HT-29 (cell line): ENCODE data around the gene FLRT1. TPM values are rescaled to one million over a fixed set of nuclear protein-coding genes. Genes with fewer than 3 reads are reported as not detected.
"Not testable (repeated sequence)": the region's sequence is repeated elsewhere in the genome, so short reads cannot be mapped to it uniquely, and the experiment has no call there.

Experiments
- DNase-seq: peaks from one replicate; pipeline ENCODE4 v3.0.0-alpha.2; 2015; ENCODE audit warnings: low spot score
- total RNA-seq: library from RNA; depleted of rRNA; stranded (reverse); fragments of >200 nt; shearing (Covaris generic); gene quantifications from 2 replicates; pipeline ENCODE4 v1.2.3, GENCODE V29; 2014

The FLRT1 gene
- total RNA-seq, 1 experiment from 2014 or later, result 0.15 TPM

DNA sequence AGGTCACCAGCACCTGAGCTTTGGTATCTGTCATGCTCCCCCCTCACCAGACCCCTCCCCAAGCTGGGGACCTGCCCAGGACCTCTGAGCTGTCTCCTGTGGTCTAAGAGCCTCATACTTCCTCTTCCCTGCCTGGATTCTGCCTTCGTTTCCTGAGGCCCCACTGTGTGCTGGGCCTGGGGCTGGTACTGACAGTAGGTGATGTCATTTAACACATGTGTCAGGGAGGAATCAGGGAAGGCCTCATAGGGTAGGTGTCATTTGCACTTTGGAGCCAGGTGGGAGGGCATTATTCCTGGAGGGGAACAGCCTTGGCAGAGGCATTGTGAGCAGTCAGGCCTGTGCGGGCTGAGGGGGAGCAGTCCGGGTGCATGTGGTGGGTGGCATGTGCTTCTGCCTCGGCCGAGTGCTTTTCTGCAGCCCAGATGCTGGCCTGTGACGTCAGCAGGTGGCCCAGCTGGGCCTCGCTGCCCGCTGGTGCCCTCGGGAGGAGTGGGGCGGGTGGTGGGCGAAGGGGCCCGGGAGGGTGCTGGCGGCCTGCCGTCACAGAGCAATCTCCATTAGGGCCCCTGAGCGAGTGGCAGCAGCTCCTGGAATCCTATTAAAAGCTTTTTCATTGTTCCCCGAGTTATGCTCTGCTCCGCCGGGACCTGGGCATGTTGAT, 9.1 kb downstream of the FLRT1 start:
- DNase-seq, result no peak

DNA sequence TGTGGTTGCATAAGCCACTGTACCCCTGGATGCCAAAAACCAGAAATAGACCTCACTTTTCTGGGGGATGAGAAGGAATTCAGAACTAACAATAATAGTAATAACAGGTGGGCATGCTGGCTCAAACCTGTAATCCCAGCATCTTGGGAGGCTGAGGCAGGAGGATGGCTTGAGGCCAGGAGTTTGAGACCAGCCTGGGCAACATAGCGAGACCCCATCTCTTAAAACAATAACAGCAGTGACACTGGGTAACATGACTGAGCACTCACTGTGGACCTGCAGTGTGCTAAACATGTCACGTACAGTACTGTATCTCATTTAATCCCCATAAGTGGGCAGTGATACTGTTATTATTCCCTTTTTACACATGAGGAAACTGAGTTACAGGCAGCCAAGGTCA, 10.0 kb downstream of the FLRT1 start:
- no peak for DNase-seq

DNA sequence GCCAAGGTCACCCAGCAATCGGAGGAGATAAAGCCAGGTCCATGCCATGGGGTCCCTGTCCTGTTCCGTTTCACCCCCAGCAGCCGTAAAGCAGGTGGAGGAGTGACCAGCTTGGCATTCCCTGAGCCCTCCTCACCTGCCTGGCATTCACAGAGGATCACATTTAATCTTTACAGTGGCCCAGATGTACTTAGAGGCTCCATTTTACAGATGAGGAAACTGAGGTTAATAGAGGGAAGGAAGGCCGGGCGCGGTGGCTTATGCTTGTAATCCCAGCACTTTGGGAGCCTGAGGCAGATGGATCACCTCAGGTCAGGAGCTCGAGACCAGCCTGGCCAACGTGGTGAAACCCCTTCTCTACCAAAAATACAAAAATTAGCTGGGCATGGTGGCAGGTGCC, 11.6 kb downstream of the FLRT1 start:
- DNase-seq, result not testable (repeated sequence)

DNA sequence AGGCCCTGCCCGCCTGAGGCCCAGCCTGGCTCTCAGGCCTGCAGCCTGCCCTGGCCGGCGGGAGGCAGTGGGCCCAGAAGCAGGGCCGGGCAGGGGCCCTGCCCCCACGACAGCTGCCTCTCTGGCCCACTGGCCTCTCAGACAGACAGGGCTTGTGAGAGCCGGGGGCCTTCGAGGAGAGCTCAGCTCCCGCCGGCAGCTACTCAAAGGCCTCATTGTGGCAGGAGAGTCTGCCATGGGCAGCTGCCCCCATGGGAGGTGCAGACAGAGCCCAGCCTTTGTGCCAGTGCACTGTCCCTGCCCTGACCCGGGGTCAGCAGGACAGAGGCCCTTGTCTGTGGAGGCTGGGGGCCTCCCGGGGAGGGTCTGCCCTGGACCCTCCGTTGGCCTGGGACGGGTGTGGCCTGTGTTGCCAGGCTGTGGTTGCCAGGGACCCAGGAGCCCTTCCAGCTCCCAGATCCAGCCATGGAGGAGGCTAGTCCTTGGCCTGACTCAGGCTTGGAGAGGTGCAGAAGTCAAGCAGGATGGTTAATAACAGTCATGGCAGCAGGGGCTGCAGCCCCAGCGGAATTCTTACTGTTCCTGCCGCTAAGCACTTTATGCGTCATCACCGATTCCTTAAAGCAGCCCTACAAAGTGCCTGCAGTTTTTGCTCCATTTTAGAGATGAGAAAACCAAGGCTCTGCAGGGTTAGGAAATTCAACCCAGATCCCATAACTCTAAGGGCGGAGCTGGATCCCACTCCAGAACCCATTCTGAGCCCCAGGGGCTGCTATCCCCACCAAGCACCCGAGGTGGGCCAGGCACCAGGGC, 12.5 kb downstream of the FLRT1 start:
- DNase-seq, result no peak

DNA sequence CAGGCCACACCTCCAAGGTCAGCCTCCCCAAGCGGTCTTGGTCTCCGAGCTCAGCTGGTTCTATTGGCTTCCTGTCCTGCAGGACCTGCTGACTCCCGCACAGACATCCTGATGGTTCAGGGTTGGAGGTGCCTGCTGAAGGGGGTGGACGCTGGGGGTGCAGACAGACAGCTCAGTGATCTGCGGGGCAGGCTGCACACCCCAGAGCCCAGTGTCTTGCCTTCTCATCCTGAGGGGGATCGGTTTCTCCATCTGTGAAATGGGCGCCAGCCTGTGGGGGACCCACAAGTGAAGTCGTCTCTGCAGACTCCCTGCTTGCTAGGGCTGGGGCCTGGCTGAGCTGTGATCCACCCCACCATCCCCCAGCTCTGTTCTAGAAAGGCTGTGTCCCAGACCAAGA, 13.8 kb downstream of the FLRT1 start:
- no peak for DNase-seq

DNA sequence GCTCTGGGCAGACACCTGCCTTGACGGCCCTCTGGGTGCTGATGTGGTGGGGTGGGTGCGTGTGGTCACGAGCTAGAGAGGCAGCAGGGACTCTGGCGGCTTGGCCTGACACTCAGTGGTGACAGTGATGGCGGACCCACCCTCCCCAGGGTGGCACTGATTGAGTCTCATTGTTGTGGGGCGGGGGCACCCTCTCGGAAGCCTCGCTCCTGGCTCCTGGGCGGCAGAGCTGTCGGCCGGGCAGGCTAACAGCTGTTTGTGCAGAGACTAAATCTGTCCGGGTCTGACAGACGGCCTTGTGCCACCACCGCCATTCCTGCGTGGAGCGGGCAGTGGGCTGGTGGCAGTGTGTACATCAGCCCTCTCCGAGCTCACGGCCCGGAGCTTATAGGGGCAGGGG, 15.6 kb downstream of the FLRT1 start:
- DNase-seq, result no peak

DNA sequence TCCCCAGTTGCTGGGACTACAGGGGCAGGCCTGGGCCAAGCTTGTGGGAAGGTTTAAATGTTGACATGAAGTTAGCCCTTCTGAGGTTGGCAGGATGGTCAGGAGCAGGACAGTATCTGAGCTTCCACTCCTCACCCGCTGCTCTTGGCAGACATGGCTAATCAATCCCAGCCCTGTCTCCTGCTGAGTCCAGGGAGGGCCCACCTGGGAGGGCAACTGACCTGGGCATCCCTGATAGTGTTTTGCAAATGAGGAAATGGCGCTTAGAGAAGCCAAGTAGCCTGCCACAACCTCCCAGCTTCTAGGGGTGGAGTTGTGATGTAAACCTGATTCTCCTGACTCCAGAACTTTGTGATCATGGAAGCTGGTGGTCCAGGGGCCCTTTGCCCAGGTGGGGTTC, 16.7 kb downstream of the FLRT1 start:
- no peak for DNase-seq

DNA sequence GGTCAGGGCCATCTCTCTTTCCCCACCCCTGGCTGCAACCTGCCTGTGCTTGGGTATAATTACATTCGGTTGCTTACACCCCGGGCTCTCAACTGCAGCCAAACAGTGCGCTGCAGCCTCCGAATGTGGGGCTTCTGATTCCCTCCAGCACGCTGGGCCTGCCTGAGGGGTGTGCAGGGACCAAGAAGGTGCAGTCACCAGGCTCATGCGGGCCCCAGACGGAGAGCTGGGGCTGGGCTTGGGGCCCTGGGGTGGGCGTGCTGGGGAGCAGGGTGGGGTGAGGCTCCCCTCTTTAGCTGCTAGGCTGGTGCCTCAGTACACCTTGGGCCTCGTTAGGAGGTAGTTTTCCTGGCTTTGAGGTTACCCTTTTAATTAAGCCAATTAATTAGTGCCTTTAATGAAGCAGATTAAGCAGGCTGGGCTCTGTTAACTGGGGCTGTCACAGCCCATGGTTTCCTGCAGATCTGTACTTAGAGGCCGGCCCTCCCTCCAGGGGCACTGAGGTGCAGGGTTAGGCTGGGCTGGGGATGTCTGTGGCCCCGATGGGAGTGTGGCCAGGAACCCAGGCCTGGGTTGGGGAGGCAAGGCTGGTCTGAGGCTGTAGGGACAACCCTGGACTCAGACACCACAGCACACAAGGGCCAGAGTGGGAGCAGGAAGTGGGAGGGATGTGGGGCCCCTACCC, 17.3 kb downstream of the FLRT1 start:
- no peak for DNase-seq

DNA sequence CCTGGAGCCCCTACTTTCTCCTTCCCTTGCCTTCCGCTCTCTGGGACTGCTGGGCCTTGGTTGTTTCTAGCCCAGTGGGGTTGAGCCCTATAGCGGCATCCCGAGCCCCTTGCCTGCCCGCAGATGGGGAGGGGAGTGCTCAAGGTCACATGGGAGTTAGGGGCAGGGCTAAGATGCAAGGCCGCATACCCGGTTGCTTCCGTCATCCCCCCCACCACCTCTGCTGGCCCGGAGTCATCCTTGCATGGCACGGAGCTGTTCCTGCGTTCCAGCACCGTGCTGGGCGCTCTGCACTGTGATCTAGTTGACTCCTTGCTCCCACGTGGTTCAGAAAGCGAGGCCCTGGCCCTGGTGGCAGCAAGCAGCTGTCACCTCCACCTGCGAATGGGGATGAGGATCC, 18.0 kb downstream of the FLRT1 start:
- no peak for DNase-seq

DNA sequence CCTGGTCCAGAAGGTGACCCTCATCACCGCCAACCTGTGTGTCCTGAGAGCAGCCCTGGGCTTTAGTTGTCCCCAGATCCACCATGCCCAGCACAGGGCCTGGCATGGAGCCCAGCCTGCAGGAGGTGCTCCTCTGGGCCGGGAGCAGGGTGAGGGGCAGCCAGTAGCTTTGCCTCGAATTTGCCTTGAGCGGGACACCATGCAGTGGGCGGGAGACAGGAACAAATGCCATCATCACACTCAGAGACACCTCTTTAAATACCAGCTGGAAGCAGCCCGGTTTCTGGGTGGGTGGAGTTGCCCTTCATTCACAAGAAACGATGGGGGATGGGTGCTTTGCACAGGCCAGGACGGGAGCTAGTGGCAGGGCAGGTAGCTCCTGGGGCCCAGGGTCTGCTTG, 19.3 kb downstream of the FLRT1 start:
- DNase-seq, result no peak

DNA sequence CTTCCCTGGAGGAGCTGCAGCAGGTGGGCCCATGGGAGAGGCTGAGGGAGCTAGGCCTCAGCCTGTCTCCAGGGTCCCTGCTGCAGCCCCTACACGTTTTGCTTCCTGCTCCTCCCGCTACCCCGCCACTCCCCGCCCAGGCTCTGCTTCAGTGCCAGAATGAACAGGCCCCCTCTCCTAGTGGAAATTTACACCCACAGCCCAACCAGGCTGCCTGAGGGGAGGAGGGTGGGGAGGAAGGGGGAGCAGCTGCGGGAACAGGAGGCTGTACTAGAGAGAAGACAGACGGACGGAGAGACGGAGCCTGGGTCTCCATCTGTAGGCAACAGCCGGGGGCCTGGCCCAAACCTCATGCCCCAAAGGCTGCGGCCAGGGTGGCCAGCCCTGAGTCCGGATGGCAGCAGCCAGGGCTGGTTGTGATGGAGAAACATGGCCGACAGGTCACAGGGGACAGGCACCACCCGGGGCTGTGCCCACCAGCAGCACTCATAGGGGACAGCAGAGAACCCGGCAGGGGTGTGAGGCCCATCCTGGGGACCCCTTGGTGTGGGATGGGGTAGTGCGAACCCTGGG, 20.6 kb downstream of the FLRT1 start:
- no peak for DNase-seq

DNA sequence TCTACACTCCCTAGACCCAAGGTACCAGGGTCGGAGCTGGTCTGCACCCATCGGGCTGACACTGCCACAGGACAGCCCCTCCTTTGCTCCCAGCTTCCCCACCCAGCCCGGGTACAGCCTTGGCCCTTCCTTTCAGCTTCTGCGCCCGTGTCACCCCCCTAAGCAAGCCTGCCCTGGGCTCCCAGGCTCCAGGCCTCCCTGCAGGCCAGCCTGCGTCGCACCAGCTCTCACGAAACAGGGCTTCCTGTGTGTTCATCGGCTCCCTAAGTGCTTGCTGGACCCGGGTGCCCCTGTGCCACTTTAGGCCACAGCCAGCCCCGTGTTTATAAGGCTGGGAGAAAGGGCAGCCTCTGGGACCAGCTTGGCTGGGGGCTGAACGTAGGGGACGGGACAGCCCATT, 21.1 kb downstream of the FLRT1 start:
- no peak for DNase-seq

DNA sequence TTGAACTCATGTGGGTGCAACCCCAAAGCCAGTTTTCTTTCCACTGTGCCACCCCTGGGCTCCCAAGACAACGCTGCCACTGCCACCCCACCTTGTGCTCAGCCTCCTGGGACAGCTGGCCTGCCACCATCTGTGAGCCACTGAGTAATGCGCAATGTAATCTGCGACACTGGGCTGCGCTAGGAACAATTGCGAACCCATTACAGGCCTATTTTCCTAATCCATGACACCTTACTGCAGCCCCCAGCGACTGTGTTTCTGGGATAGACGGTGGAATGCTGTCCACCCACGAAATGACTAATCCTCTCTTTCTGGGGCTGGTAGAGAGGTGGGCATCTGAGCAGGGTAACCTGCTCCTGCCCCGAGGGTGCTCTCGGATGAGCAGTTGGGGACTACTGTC, 22.2 kb downstream of the FLRT1 start:
- DNase-seq, result no peak

DNA sequence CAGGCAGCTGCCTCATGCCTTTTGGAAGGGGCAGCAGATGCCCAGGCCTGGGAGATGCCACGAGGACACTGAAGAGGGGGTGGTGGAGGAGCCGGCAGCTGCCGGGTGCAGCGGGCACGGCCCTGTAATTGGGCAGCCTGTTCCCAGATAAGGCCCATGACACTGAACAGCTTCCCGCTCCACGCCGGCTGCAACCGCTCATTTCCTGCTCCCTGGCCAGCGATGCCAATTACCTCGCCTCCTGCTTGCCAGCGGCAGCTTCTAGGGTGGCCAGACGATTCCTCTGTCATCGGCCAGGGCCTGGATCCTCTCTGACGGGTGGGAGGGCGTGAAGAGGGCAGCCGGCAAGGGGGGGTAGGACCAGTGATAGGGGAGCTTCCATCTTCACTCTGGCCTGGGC, 22.8 kb downstream of the FLRT1 start:
- DNase-seq, result no peak

DNA sequence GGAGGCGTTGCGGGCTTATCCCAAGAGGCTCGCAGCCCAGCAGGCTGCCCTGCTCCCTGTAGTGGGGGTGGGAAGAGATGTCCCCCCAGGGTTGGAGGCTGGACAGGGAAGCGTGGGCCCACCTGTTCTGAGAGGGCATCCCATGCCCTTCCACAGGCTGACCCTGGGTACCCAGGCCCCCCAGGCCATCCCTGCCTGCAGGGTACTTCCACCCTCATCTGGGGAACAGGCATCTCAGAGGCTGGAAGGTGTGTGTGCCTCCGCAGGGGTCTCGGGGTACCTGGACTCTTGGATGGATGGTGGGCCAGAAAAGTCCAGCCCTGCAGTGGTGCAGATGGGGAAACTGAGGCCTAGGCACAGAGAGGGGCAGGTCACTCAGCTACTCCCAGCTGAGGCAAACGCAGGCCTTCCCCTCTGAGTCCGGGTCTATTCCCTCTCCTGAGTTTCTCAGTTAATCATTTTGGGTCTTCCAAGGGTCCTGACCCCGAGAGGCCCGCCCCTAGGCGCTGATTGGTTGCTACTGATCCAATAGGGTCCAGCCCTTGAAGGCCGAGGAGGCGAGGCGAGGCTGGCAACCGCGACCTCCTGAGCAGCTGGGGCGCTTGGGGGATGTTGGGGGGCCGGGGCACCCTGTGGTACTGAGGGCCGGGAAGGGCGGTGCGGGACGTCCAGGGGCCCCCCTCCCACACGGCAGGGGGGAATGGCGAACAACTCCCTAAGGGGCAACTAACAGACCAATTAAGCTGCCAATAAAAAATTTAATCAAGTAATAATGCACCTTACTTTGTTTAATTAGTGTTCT, 23.8 kb downstream of the FLRT1 start:
- no peak for DNase-seq

DNA sequence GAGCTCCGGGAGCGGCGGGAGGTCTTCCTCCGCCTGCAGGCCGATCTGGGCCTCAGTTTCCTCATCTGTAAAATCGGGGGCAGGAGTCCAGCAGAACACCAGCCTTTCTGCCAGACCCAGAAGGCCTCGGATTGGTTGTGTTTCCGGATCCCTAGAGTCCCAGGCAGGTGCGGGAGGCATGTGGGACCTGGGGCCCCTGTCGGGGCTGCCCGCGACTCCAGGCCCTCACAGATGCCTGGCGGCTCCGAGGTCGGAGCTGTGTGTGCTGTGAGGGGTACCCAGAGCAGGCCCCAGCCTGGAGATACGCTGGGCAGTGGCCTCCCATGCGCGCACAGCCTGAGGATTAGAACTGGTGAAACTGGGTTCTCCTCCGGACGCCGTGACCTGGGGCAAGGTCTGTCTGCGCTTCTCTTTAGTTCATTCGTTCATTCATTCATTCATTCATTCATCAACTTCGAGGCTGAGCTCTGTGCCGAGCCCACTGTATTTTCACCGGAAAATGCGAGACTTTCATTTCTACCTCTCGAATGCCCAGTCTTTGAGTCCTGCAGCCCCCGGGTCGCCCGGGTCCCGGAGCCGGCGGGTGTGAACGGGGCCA, 24.6 kb downstream of the FLRT1 start:
- DNase-seq, result no peak

DNA sequence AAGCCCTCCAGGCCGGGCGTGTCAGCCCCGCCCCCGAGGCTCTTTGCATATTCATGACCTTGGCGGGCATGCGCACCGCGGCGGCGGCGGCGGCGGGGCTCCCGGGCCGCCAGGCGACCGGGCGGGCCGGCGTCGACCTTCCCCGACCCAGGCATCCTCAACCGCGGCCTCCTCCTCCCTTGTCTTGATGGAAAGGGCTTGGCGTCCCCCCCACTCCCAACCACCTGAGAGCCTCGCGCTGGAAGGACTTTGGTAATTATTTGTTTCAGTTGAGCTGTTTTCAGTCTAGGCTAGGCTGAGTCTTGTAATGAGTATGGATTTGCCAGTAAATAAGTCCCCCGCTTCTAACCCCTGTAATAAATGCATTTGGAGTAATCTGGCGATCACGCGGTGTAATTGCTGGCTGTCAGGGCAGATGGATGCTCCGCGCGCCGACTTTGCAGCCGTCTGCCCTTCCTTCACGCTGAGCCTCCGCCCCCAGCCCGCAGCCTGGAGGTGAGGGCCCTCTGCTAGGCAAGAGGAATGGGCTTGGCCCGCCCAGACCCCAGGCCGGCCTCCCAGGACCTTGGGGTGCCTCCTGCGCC, 25.2 kb downstream of the FLRT1 start:
- DNase-seq, result no peak

DNA sequence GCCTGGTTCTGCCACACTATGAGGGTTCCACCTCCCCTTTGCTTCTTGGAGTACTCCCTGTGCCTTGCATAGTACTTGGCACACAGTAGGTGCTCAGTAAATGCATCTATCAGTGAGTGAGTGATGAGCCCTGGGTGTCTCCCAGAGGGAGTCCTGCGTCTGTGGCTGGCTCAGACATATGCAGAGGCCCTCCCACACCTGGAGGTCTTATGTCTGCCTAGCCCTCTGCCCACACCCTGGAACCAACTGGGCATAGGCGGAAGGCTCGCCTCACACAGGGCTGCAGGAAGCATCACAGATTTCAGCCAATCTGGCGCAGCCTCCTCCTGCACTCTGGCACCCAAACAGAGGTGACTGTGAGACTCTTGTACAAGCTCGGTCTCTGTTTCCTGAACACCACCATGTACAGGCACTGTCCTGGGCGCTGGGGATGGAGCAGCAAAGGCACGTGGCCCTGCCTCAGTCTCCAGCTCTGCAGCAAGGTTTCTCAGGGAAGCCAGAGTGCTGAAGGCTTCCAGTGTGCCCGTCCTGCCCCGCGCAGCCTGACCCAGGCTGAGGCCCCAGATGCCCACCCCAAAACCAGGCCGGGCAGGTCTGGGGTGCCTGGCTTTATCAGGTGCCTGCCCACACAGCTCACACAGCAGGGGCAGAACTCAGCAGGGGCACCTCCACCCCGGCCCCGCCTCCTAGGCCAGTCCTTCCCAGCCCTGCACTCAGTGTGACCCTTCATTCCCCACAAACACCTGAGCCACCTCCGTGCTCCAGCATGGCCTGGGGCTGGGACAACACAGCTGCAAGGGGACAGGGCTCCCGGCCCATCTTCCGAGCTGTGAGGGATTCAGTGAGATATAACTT, 26.7 kb downstream of the FLRT1 start:
- no peak for DNase-seq

DNA sequence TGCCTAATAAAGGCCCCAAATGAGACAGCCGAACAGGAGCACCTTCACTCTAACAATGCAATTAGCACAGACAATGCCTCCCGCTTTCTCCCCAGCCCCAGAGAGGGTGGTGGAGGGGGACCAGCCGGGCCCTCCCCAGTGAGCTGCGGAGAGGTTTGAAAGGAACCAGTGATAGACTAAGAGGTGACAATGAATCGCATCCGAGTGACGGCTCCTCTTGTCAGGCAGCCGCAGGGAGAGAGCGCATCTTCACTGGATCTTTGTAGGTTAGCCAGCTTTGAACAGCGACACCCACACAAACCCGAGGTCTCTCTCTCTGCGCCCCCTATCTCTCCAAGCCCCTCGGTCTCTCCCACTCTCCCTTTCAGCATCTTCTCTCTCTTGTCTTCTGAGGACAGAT, 28.0 kb downstream of the FLRT1 start:
- DNase-seq, result no peak
